Measurements from ENCODE around the gene AGO3.

DNA sequence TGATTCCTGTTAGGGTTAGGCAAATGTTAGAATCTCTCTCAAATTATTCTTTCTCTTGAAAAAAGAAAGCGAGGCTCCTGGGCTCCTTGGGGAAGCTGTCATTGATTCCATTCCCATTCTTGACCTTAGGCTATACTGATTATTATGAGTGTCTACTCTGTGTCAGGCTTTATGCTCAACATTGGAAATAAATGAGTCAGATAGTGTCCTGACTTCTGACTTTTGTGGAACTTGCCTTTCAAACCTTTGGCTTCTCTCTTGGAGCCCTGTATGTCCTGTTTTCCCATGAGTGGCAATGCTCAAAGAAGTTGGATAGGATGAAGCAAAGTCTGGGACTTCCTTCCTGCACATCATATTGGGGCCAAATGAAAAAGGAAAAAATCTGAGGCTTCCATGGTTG, 36.2 kb upstream of the AGO3 start:
- TF ChIP-seq, protein P1, sequence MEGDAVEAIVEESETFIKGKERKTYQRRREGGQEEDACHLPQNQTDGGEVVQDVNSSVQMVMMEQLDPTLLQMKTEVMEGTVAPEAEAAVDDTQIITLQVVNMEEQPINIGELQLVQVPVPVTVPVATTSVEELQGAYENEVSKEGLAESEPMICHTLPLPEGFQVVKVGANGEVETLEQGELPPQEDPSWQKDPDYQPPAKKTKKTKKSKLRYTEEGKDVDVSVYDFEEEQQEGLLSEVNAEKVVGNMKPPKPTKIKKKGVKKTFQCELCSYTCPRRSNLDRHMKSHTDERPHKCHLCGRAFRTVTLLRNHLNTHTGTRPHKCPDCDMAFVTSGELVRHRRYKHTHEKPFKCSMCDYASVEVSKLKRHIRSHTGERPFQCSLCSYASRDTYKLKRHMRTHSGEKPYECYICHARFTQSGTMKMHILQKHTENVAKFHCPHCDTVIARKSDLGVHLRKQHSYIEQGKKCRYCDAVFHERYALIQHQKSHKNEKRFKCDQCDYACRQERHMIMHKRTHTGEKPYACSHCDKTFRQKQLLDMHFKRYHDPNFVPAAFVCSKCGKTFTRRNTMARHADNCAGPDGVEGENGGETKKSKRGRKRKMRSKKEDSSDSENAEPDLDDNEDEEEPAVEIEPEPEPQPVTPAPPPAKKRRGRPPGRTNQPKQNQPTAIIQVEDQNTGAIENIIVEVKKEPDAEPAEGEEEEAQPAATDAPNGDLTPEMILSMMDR (IDR thresholded peaks at IDR 0.05): no peak
- TF ChIP-seq POLR2AphosphoS5 (IDR thresholded peaks at IDR 0.05; ENCODE audit: low read depth, low read length) (no peak), TCF7L2 (IDR thresholded peaks at IDR 0.05; ENCODE audit: low read depth, low read length) (no peak)
- TF ChIP-seq, protein P2, sequence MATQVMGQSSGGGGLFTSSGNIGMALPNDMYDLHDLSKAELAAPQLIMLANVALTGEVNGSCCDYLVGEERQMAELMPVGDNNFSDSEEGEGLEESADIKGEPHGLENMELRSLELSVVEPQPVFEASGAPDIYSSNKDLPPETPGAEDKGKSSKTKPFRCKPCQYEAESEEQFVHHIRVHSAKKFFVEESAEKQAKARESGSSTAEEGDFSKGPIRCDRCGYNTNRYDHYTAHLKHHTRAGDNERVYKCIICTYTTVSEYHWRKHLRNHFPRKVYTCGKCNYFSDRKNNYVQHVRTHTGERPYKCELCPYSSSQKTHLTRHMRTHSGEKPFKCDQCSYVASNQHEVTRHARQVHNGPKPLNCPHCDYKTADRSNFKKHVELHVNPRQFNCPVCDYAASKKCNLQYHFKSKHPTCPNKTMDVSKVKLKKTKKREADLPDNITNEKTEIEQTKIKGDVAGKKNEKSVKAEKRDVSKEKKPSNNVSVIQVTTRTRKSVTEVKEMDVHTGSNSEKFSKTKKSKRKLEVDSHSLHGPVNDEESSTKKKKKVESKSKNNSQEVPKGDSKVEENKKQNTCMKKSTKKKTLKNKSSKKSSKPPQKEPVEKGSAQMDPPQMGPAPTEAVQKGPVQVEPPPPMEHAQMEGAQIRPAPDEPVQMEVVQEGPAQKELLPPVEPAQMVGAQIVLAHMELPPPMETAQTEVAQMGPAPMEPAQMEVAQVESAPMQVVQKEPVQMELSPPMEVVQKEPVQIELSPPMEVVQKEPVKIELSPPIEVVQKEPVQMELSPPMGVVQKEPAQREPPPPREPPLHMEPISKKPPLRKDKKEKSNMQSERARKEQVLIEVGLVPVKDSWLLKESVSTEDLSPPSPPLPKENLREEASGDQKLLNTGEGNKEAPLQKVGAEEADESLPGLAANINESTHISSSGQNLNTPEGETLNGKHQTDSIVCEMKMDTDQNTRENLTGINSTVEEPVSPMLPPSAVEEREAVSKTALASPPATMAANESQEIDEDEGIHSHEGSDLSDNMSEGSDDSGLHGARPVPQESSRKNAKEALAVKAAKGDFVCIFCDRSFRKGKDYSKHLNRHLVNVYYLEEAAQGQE (IDR thresholded peaks at IDR 0.05; ENCODE audit: insufficient read depth in 1 of 2, low read depth in 2 of 2, low read length in 1 of 2): no peak

All from Panc1 (cell line).